Measurements from ENCODE around the gene PALS1.

PALS1 gene

DNA sequence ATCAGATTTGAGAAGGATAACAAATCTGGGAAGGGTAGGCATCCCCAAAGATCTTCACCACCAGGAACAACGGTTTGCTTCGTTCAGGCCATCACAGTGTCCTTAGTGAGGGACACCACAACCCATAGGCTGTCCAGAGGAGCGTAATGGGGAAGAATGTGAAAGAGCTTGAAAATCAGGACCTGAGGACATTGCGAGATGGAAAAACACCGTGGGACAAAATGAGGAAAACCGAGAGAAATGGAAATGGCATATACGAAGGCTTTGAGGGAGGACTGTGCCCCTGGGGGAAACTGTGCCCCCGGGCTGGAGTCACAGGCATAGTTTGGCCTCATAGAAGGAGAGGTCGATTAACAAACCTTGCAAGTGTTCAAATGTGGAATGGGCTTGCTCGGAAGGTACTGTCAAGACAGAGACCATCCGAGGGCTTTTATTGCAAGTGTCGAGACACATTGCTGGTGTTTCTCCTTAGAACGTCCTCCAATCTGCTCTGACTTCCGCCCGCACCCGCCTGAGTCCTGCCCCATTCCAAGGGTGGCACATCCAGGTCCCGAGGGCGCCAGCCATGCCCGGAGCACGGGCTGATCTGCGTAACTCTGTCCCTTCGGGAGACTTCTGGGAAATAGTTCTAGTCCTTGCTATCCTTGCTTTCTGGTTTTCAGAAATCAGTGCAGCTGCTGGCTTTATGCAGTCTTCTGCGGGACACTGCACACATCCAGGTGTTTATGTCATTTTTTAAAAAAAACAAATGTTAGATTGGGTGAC is 885 bp upstream of the PALS1 start:
- no peaks in the 10 kb centered on the region for H3K27me3 ChIP-seq (replicated peaks; ENCODE audit: insufficient read depth, low read length)
- no peaks in the 10 kb centered on the region for H3K36me3 ChIP-seq (replicated peaks; ENCODE audit: insufficient read depth, low read length)
- H3K27ac ChIP-seq (ENCODE audit: low read length) = peak overlapping the region; percentile 25; the same call in 1 of the 2 replicates
- TF ChIP-seq EZH2 (optimal IDR thresholded peaks at IDR 0.05; ENCODE audit: low read depth, low read length) (no peak), EZH2phosphoT487 (IDR thresholded peaks at IDR 0.05; ENCODE audit: low read length) (no peak)
- TF ChIP-seq, protein P1, sequence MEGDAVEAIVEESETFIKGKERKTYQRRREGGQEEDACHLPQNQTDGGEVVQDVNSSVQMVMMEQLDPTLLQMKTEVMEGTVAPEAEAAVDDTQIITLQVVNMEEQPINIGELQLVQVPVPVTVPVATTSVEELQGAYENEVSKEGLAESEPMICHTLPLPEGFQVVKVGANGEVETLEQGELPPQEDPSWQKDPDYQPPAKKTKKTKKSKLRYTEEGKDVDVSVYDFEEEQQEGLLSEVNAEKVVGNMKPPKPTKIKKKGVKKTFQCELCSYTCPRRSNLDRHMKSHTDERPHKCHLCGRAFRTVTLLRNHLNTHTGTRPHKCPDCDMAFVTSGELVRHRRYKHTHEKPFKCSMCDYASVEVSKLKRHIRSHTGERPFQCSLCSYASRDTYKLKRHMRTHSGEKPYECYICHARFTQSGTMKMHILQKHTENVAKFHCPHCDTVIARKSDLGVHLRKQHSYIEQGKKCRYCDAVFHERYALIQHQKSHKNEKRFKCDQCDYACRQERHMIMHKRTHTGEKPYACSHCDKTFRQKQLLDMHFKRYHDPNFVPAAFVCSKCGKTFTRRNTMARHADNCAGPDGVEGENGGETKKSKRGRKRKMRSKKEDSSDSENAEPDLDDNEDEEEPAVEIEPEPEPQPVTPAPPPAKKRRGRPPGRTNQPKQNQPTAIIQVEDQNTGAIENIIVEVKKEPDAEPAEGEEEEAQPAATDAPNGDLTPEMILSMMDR (IDR thresholded peaks at IDR 0.05; ENCODE audit: low read length) = no peak
- peak overlapping the region; percentile 86 for H3K4me2 ChIP-seq (ENCODE audit: low read depth, low read length)
- peak overlapping the region; percentile 62 for H3K9ac ChIP-seq (ENCODE audit: low read length)
- peak; percentile 8 for DNase-seq
- no peaks in the 10 kb centered on the region for H3K4me1 ChIP-seq (ENCODE audit: low read length)
- no peaks in the 10 kb centered on the region for H3K9me2 ChIP-seq (replicated peaks; ENCODE audit: insufficient read depth, low read length)
- no peaks in the 10 kb centered on the region for H3K9me3 ChIP-seq (replicated peaks; ENCODE audit: insufficient read depth, low read length)
- H4K20me1 ChIP-seq (ENCODE audit: insufficient read depth, low read length) = no peaks in the 10 kb centered on the region
- H2AFZ ChIP-seq (ENCODE audit: low read length) = peak overlapping the region; percentile 87
- H3K4me3 ChIP-seq (ENCODE audit: low read length) = peak overlapping the region; percentile 76
- peaks cover 34% of the 10 kb centered on the region for H3K79me2 ChIP-seq (ENCODE audit: low read length)
- no peaks in the 10 kb centered on the region for H3F3A ChIP-seq (ENCODE audit: insufficient read depth, low read length)

- H3K4me3 ChIP-seq (ENCODE audit: low read length) = peak overlapping the region; percentile 82
- no peaks in the 10 kb centered on the region for H3K36me3 ChIP-seq (replicated peaks; ENCODE audit: insufficient read depth, low read length)
- H2AFZ ChIP-seq (ENCODE audit: low read length) = peak overlapping the region; percentile 87
- H4K20me1 ChIP-seq (ENCODE audit: insufficient read depth, low read length) = no peaks in the 10 kb centered on the region
- H3F3A ChIP-seq (ENCODE audit: insufficient read depth, low read length) = no peaks in the 10 kb centered on the region
- H3K9ac ChIP-seq (ENCODE audit: low read length) = peak overlapping the region; percentile 69
- peak overlapping the region; percentile 66; the same call in 1 of the 2 replicates for H3K27ac ChIP-seq (ENCODE audit: low read length)
- peak overlapping the region; percentile 86 for H3K4me2 ChIP-seq (ENCODE audit: low read depth, low read length)
- H3K4me1 ChIP-seq (ENCODE audit: low read length) = no peaks in the 10 kb centered on the region
- H3K9me2 ChIP-seq (replicated peaks; ENCODE audit: insufficient read depth, low read length) = no peaks in the 10 kb centered on the region
- DNase-seq = peak; percentile 91
- H3K79me2 ChIP-seq (ENCODE audit: low read length) = peaks cover 38% of the 10 kb centered on the region
- H3K27me3 ChIP-seq (replicated peaks; ENCODE audit: insufficient read depth, low read length) = no peaks in the 10 kb centered on the region
- TF ChIP-seq, protein P1 (IDR thresholded peaks at IDR 0.05; ENCODE audit: low read length) = no peak
- TF ChIP-seq EZH2phosphoT487 (IDR thresholded peaks at IDR 0.05; ENCODE audit: low read length) = no peak
- TF ChIP-seq EZH2 (optimal IDR thresholded peaks at IDR 0.05; ENCODE audit: low read depth, low read length) = no peak
- H3K9me3 ChIP-seq (replicated peaks; ENCODE audit: insufficient read depth, low read length) = no peaks in the 10 kb centered on the region
These were observed 241 bp upstream of the PALS1 start for GRCh38 chr14:67240978-67241410.

DNA sequence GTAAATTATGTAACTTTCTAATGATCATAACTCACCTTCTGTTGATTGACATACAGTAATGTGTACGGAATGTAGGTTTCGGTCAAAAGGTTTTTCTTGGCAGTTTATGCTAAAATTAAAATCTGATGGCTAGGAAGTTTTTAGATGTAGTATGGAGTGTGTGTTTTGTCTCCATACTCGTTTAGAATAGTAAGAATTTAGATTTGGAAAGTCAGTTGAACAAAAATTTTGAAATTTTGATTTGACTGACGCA is 859 bp downstream of the PALS1 start:
- Histone ChIP-seq H4K20me1 (ENCODE audit: insufficient read depth, low read length) (no peaks in the 10 kb centered on the region), H3K4me3 (ENCODE audit: low read length) (peak overlapping the region; percentile 82), H3K27ac (ENCODE audit: low read length) (peak overlapping the region; percentile 66; the same call in 1 of the 2 replicates), H3K4me2 (ENCODE audit: low read depth, low read length) (peak overlapping the region; percentile 76), H3K9ac (ENCODE audit: low read length) (peak overlapping the region; percentile 69), H3F3A (ENCODE audit: insufficient read depth, low read length) (no peaks in the 10 kb centered on the region), H3K27me3 (replicated peaks; ENCODE audit: insufficient read depth, low read length) (no peaks in the 10 kb centered on the region), H3K9me3 (replicated peaks; ENCODE audit: insufficient read depth, low read length) (no peaks in the 10 kb centered on the region), H3K9me2 (replicated peaks; ENCODE audit: insufficient read depth, low read length) (no peaks in the 10 kb centered on the region), H3K36me3 (replicated peaks; ENCODE audit: insufficient read depth, low read length) (no peaks in the 10 kb centered on the region), H3K79me2 (ENCODE audit: low read length) (peaks cover 47% of the 10 kb centered on the region), H2AFZ (ENCODE audit: low read length) (peak overlapping the region; percentile 63), H3K4me1 (ENCODE audit: low read length) (no peaks in the 10 kb centered on the region)
- TF ChIP-seq EZH2phosphoT487 (IDR thresholded peaks at IDR 0.05; ENCODE audit: low read length) (no peak), EZH2 (optimal IDR thresholded peaks at IDR 0.05; ENCODE audit: low read depth, low read length) (no peak)
- TF ChIP-seq, protein P1 (IDR thresholded peaks at IDR 0.05; ENCODE audit: low read length) = no peak
- no peak for DNase-seq
